GM23338 (cell line): ENCODE data around the gene MEFV. TPM values are rescaled to one million over a fixed set of nuclear protein-coding genes. Genes with fewer than 3 reads are reported as not detected.

Experiments used
- ATAC-seq: fragments of 200-7000 bp; cut with Tn5 transposase; 3 replicates; pipeline ENCODE4 v1.9.1; 2020
- DNase-seq: peaks from one replicate; pipeline ENCODE4 v3.0.0-alpha.2; 2015; ENCODE audit warnings: low spot score
- H2AFZ ChIP-seq: fragments of 200-600 bp; sonication (generic); 2 replicates; pipeline ENCODE4 v1.8.0; 2016; ENCODE audit warnings: antibody characterized with exemption, mild to moderate bottlenecking, moderate library complexity
- H3F3A ChIP-seq: fragments of 200-600 bp; sonication (generic); replicated peaks from 2 replicates; pipeline ENCODE4 v1.8.0; 2017; ENCODE audit warnings: antibody characterized with exemption, mixed run types, low read depth
- H3K27ac ChIP-seq: fragments of 200-600 bp; sonication (generic); 2 replicates; pipeline ENCODE4 v1.6.1; 2016; ENCODE audit warnings: low read depth
- H3K27me3 ChIP-seq: fragments of 200-600 bp; sonication (generic); 2 replicates; pipeline ENCODE4 v1.8.0; 2016; ENCODE audit warnings: mild to moderate bottlenecking, mixed run types, moderate library complexity; ENCODE audit not compliant: insufficient read depth
- H3K36me3 ChIP-seq: fragments of 200-600 bp; sonication (generic); 2 replicates; pipeline ENCODE4 v1.8.0; 2016; ENCODE audit warnings: mild to moderate bottlenecking; ENCODE audit not compliant: insufficient read depth
- H3K4me1 ChIP-seq: fragments of 200-600 bp; sonication (generic); 2 replicates; pipeline ENCODE4 v1.8.0; 2016; ENCODE audit warnings: mild to moderate bottlenecking, moderate library complexity; ENCODE audit not compliant: insufficient read depth
- H3K4me2 ChIP-seq: fragments of 200-600 bp; sonication (generic); 2 replicates; pipeline ENCODE4 v1.7.1; 2017; ENCODE audit warnings: mixed run types
- H3K4me3 ChIP-seq: fragments of 200-600 bp; sonication (generic); 2 replicates; pipeline ENCODE4 v1.6.1; 2016; ENCODE audit warnings: mixed run types
- H3K79me2 ChIP-seq: fragments of 200-600 bp; sonication (generic); replicated peaks from 2 replicates; pipeline ENCODE4 v1.8.0; 2017; ENCODE audit warnings: mild to moderate bottlenecking; ENCODE audit not compliant: insufficient read depth
- H3K9me2 ChIP-seq: fragments of 200-600 bp; sonication (generic); 2 replicates; pipeline ENCODE4 v1.8.0; 2017; ENCODE audit not compliant: insufficient read depth
- H4K20me1 ChIP-seq: fragments of 200-600 bp; sonication (generic); replicated peaks from 2 replicates; pipeline ENCODE4 v1.8.0; 2017; ENCODE audit warnings: mild to moderate bottlenecking; ENCODE audit not compliant: insufficient read depth
- H3K27ac Mint-ChIP-seq: 2 replicates; pipeline ENCODE4 v1.8.0; 2020; ENCODE audit warnings: inconsistent platforms, mild to moderate bottlenecking, moderate library complexity, mixed read lengths
- H3K27me3 Mint-ChIP-seq: 3 replicates; pipeline ENCODE4 v1.8.0; 2022; ENCODE audit warnings: low read depth, mild to moderate bottlenecking, moderate library complexity, mixed read lengths, inconsistent platforms; ENCODE audit not compliant: insufficient read depth, poor library complexity
- H3K36me3 Mint-ChIP-seq: 3 replicates; pipeline ENCODE4 v1.8.0; 2021; ENCODE audit warnings: low read depth, mild to moderate bottlenecking, inconsistent platforms, moderate library complexity, mixed read lengths
- H3K4me1 Mint-ChIP-seq: 3 replicates; pipeline ENCODE4 v1.8.0; 2020; ENCODE audit warnings: mild to moderate bottlenecking, inconsistent platforms, mixed read lengths
- H3K4me3 Mint-ChIP-seq: 3 replicates; pipeline ENCODE4 v1.8.0; 2021; ENCODE audit warnings: moderate library complexity, mild to moderate bottlenecking, inconsistent platforms, mixed read lengths
- H3K9me3 Mint-ChIP-seq: 3 replicates; pipeline ENCODE4 v1.8.0; 2020; ENCODE audit warnings: moderate library complexity, mild to moderate bottlenecking, inconsistent platforms, mixed read lengths
- CREB1 ChIP-seq: fragments of 250-450 bp; sonication (Bioruptor Pico); IDR thresholded peaks from 2 replicates; pipeline ENCODE4 v1.5.0; 2020; ENCODE audit warnings: low read depth, mild to moderate bottlenecking, moderate library complexity
- EZH2 ChIP-seq: fragments of 200-600 bp; sonication (generic); IDR thresholded peaks from one replicate; pipeline ENCODE4 v1.8.0; 2017; ENCODE audit warnings: antibody characterized with exemption, mild to moderate bottlenecking, low read depth; ENCODE audit not compliant: unreplicated experiment
- EZH2phosphoT487 ChIP-seq: fragments of 200-600 bp; sonication (generic); IDR thresholded peaks from one replicate; pipeline ENCODE4 v1.8.1; 2018; ENCODE audit warnings: antibody characterized with exemption; ENCODE audit not compliant: unreplicated experiment
- JUNB ChIP-seq: IDR thresholded peaks from one replicate; pipeline ENCODE4 v1.6.1; 2016; ENCODE audit warnings: antibody characterized with exemption; ENCODE audit not compliant: unreplicated experiment
- NANOG ChIP-seq: IDR thresholded peaks from 2 replicates; pipeline ENCODE4 v1.6.1; 2016; ENCODE audit warnings: antibody characterized with exemption, borderline replicate concordance
- POLR2AphosphoS5 ChIP-seq: IDR thresholded peaks from 2 replicates; pipeline ENCODE4 v1.6.1; 2016; ENCODE audit warnings: antibody characterized with exemption, low read depth
- STAT1 ChIP-seq: IDR thresholded peaks from one replicate; pipeline ENCODE4 v1.6.1; 2016; ENCODE audit warnings: antibody characterized with exemption; ENCODE audit not compliant: unreplicated experiment
- ZNF114 ChIP-seq: fragments of 250-450 bp; sonication (Bioruptor Pico); IDR thresholded peaks from 2 replicates; pipeline ENCODE4 v1.5.0; 2020; ENCODE audit warnings: mild to moderate bottlenecking, moderate library complexity
- ZNF331 ChIP-seq: fragments of 250-450 bp; sonication (Bioruptor Pico); IDR thresholded peaks from 2 replicates; pipeline ENCODE4 v1.5.0; 2020; ENCODE audit warnings: low read depth, mild to moderate bottlenecking, moderate library complexity
- polyA plus RNA-seq: library from polyadenylated mRNA; unstranded; fragments of >200 nt; fragmentation: Nextera tagmentation; extraction: Ambion mirVana; gene quantifications from 2 replicates; pipeline ENCODE4 v1.2.1, GENCODE V29; 2016
- total RNA-seq: library from RNA; depleted of rRNA; stranded (reverse); fragments of >200 nt; shearing (Covaris generic); gene quantifications from 2 replicates; pipeline ENCODE4 v1.2.3, GENCODE V29; 2014
- TF ChIP-seq, protein P1 (sequence below), 2 experiments: fragments of 200-600 bp in 1 of 2; sonication (generic) in 1 of 2; conservative IDR thresholded peaks; 2 replicates each; pipeline versions ENCODE4 v1.5.1 to v1.6.1; 2016 to 2017; ENCODE audit warnings: antibody characterized with exemption in 2 of 2, low read depth in 2 of 2, mild to moderate bottlenecking in 2 of 2, moderate library complexity in 1 of 2
- TF ChIP-seq, protein P2 (sequence below): IDR thresholded peaks from one replicate; pipeline ENCODE4 v1.6.1; 2018; ENCODE audit warnings: antibody characterized with exemption; ENCODE audit not compliant: unreplicated experiment
- TF ChIP-seq, protein P3 (sequence below): IDR thresholded peaks from 2 replicates; pipeline ENCODE4 v1.6.1; 2016; ENCODE audit warnings: antibody characterized with exemption

The MEFV gene
- total and polyA plus RNA-seq, 2 experiments from 2014 or later = 0.07 TPM; not detected in 1

DNA sequence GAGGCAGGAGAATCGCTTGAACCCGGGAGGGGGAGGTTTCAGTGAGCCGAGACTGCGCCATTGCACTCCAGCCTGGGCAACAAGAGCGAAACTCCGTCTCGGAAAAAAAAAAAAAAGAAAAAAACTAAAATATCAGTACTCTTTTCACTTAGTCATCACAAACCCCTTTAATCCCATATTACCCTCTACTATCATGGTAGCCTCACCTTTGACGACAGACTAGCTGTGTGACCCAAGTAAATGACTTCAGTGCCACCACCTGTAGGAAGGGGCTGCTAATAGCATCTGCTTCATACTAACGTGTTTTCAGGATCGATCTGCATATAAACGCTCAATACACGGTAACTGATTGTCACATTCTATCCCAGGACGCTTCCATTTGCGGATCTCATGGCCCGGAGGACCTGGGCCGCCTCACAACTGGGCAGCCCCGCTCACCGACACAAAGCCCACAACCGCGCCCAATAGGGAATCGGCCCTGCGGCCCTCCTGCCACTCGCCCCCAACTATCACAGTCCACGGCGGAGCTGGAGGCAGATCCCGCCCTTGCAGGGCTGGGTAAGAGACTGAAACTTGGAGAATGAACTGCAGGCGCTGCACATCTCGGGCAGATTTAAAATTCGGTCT lies 25.8 kb upstream of the MEFV start:
- peaks cover 18% of the 10 kb centered on the region for H3K4me1 Mint-ChIP-seq
- peak; percentile 87 for DNase-seq
- peak overlapping the region; percentile 99 for H3K4me2 ChIP-seq
- no peaks in the 10 kb centered on the region for H3K9me2 ChIP-seq
- ATAC-seq = peak; percentile 78
- peak overlapping the region; percentile 98 for H3K27ac Mint-ChIP-seq
- H2AFZ ChIP-seq = peak overlapping the region; percentile 73
- H3K4me3 Mint-ChIP-seq = peak overlapping the region; percentile 99
- no peaks in the 10 kb centered on the region for H3F3A ChIP-seq
- H3K4me3 ChIP-seq = peak overlapping the region; percentile 98
- H3K79me2 ChIP-seq = peaks cover 37% of the 10 kb centered on the region
- H3K27me3 Mint-ChIP-seq = peaks cover 17% of the 10 kb centered on the region
- H3K9me3 Mint-ChIP-seq = peaks cover 22% of the 10 kb centered on the region
- peak overlapping the region; percentile 94 for H3K27ac ChIP-seq
- H3K27me3 ChIP-seq = 0 out of 2 replicates have a peak, but pooled peaks cover 10% of the 10 kb centered on the region
- peaks cover 35% of the 10 kb centered on the region for H3K36me3 Mint-ChIP-seq
- H4K20me1 ChIP-seq = peaks cover 16% of the 10 kb centered on the region; the same call in 1 of the 2 replicates
- peaks cover 24% of the 10 kb centered on the region for H3K4me1 ChIP-seq
- TF ChIP-seq, protein P1, sequence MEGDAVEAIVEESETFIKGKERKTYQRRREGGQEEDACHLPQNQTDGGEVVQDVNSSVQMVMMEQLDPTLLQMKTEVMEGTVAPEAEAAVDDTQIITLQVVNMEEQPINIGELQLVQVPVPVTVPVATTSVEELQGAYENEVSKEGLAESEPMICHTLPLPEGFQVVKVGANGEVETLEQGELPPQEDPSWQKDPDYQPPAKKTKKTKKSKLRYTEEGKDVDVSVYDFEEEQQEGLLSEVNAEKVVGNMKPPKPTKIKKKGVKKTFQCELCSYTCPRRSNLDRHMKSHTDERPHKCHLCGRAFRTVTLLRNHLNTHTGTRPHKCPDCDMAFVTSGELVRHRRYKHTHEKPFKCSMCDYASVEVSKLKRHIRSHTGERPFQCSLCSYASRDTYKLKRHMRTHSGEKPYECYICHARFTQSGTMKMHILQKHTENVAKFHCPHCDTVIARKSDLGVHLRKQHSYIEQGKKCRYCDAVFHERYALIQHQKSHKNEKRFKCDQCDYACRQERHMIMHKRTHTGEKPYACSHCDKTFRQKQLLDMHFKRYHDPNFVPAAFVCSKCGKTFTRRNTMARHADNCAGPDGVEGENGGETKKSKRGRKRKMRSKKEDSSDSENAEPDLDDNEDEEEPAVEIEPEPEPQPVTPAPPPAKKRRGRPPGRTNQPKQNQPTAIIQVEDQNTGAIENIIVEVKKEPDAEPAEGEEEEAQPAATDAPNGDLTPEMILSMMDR (conservative IDR thresholded peaks at IDR 0.05; ENCODE audit: low read depth in 2 of 2) = peak in 1 of 2 experiments; percentile 19; a peak in 2 of 4 replicates
- no peak for TF ChIP-seq ZNF331 (CRISPR knock-in tag)
- H3K36me3 ChIP-seq = peaks cover 10% of the 10 kb centered on the region; the same call in 1 of the 2 replicates

DNA sequence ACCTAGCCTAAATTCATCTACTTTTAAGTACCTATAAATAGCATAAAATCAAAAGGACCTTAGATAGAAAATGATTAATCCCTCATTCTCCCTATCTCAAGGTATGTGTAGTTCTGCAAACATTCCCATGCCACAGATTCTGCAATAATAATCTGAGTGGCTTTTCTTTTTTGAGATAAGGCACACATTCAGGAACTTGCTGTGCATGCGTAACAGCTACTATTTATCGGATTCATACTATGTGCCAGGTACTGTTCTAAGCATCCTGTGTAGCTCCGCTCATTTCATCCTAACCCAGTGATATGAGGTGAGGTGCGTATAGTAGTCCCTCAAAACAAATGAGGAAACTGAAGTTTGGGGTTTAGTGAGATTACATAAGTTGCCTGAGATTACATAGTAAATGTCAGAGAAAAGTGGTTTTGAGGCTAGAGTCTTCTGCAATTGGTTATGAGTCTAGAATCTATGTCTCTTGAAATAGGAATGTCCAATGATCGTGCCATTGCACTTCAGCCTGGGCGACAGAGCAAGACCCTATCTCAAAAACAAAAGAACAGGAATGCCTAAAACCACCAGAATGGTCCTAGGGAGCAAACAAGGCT lies 24.9 kb upstream of the MEFV start:
- H3K9me2 ChIP-seq = no peaks in the 10 kb centered on the region
- H3K36me3 ChIP-seq = peaks cover 1% of the 10 kb centered on the region; the same call in 1 of the 2 replicates
- 0 out of 2 replicates have a peak, but pooled peaks cover 16% of the 10 kb centered on the region for H3K27me3 ChIP-seq
- H3K4me1 ChIP-seq = peaks cover 24% of the 10 kb centered on the region
- peaks cover 16% of the 10 kb centered on the region; the same call in 1 of the 2 replicates for H4K20me1 ChIP-seq
- peaks cover 27% of the 10 kb centered on the region for H3K36me3 Mint-ChIP-seq
- H3K79me2 ChIP-seq = peaks cover 28% of the 10 kb centered on the region
- H3K4me2 ChIP-seq = peak overlapping the region; percentile 99; the same call in 1 of the 2 replicates
- peak overlapping the region; percentile 98; the same call in 1 of the 2 replicates for H3K4me3 ChIP-seq
- H3K9me3 Mint-ChIP-seq = peaks cover 13% of the 10 kb centered on the region
- peaks cover 17% of the 10 kb centered on the region for H3K27me3 Mint-ChIP-seq
- no peak overlapping the region for H2AFZ ChIP-seq
- H3F3A ChIP-seq = no peaks in the 10 kb centered on the region
- ATAC-seq (no peak), DNase-seq (no peak)
- H3K27ac Mint-ChIP-seq = no peak overlapping the region
- H3K4me3 Mint-ChIP-seq = peak overlapping the region; percentile 99
- no peak overlapping the region for H3K27ac ChIP-seq
- H3K4me1 Mint-ChIP-seq = peaks cover 18% of the 10 kb centered on the region
- TF ChIP-seq POLR2AphosphoS5 (no peak), ZNF114 (CRISPR knock-in tag) (no peak), ZNF331 (CRISPR knock-in tag) (no peak), CREB1 (CRISPR knock-in tag) (no peak), STAT1 (no peak), NANOG (no peak), JUNB (no peak), EZH2phosphoT487 (no peak), EZH2 (no peak)
- TF ChIP-seq, protein P1 (conservative IDR thresholded peaks at IDR 0.05; ENCODE audit: low read depth in 2 of 2) = no peak
- TF ChIP-seq, protein P2, sequence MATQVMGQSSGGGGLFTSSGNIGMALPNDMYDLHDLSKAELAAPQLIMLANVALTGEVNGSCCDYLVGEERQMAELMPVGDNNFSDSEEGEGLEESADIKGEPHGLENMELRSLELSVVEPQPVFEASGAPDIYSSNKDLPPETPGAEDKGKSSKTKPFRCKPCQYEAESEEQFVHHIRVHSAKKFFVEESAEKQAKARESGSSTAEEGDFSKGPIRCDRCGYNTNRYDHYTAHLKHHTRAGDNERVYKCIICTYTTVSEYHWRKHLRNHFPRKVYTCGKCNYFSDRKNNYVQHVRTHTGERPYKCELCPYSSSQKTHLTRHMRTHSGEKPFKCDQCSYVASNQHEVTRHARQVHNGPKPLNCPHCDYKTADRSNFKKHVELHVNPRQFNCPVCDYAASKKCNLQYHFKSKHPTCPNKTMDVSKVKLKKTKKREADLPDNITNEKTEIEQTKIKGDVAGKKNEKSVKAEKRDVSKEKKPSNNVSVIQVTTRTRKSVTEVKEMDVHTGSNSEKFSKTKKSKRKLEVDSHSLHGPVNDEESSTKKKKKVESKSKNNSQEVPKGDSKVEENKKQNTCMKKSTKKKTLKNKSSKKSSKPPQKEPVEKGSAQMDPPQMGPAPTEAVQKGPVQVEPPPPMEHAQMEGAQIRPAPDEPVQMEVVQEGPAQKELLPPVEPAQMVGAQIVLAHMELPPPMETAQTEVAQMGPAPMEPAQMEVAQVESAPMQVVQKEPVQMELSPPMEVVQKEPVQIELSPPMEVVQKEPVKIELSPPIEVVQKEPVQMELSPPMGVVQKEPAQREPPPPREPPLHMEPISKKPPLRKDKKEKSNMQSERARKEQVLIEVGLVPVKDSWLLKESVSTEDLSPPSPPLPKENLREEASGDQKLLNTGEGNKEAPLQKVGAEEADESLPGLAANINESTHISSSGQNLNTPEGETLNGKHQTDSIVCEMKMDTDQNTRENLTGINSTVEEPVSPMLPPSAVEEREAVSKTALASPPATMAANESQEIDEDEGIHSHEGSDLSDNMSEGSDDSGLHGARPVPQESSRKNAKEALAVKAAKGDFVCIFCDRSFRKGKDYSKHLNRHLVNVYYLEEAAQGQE = no peak
- TF ChIP-seq, protein P3, sequence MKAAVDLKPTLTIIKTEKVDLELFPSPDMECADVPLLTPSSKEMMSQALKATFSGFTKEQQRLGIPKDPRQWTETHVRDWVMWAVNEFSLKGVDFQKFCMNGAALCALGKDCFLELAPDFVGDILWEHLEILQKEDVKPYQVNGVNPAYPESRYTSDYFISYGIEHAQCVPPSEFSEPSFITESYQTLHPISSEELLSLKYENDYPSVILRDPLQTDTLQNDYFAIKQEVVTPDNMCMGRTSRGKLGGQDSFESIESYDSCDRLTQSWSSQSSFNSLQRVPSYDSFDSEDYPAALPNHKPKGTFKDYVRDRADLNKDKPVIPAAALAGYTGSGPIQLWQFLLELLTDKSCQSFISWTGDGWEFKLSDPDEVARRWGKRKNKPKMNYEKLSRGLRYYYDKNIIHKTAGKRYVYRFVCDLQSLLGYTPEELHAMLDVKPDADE = no peak
